H1 (cell line): ENCODE measurements around the gene SCARB2. TPM values are rescaled to one million over a fixed set of nuclear protein-coding genes. Genes with fewer than 3 reads are reported as not detected.

Source experiments
- CHD2 ChIP-seq: IDR thresholded peaks from 2 replicates; pipeline ENCODE4 v1.6.1; 2012; ENCODE audit warnings: low read length, improper control_type of control experiment
- SP4 ChIP-seq: IDR thresholded peaks from 2 replicates; pipeline ENCODE4 v1.6.1; 2012; ENCODE audit warnings: low read length, inconsistent platforms
- polyA plus RNA-seq, 7 experiments: library from polyadenylated mRNA; depleted of rRNA in 3 of 7; stranded (reverse) in 5 of 7; unstranded in 2 of 7; fragments of >200 nt in 5 of 7; fragments of 200-250 nt in 2 of 7; gene quantifications; 1 replicate in 5 of 7; 2 replicates in 1 of 7; 4 replicates in 1 of 7; pipeline versions ENCODE4 v1.2.1 to v1.2.3, GENCODE V29; 2011 to 2013; ENCODE audit warnings: missing spikeins in 2 of 7, mixed read lengths in 2 of 7
- total RNA-seq: library from RNA; stranded (reverse); fragmentation: NEBNext Ultra II Directional; extraction: Animal tissue kit (Norgen Biotek cat#: 25700); gene quantifications from 2 replicates; pipeline ENCODE4 v1.2.1, GENCODE V29; 2021

SCARB2 gene
- total and polyA plus RNA-seq, 2 of the 8 experiments (the other 6 are each of a cell fraction or from before 2014, with no cell fraction given) = 18.5 to 35.7 TPM

DNA sequence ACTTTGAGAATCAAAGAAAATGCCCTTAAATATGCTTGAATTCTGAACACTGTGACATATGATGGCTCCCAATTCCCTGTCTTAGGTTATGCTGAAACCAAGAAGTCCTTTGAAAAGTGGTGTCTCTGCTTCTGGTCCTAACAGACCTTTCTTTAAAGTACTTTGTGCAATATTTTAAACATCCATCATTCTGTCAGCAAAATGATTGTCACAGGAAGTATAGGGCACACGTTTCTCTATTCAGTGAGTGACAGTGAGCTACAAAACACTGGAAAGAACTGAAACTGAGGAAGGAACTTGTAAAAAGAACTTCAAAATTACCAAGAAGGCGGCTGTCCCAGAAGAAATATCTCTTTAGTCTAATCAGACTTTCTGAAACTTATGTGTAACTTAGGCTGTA, 53.3 kb downstream of the SCARB2 start (continued):
- TF ChIP-seq SP4 (no peak), CHD2 (no peak)
- TF ChIP-seq, all 59 proteins: peak for 0
